ENCODE measurements around the gene TCP11X2.
"Not testable (repeated sequence)": the region's sequence is repeated elsewhere in the genome, so short reads cannot be mapped to it uniquely, and the experiment has no call there.

TCP11X2 gene

DNA sequence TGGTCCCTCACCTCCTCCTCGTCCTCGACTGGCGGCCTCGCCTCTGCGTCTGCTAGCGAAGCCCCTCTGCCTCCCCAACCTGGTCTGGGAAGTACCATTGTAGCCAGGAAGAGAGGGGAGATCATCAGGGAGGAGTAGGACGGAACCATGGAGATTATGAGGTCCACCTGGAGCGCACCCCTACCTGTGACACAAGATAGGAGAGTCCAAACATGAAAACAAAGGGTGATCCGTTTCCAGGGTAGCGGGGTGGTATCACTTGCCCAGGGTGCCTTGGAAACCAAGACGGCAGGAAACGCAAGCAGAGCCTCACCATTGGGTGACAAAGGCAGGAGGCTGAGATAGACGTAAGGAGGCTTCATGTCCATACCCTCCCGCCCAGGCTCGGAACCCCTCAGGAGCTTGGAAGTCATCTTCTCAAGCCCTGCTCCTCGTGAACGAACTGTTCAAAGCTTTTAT lies at the start of gene TCP11X2:
Gene TCP11X2 (minus strand): TSS at position 51 of the 459 bp plus-strand sequence.
- DNase-seq = not testable (repeated sequence)

GRCh38 chrX:102517326-102517725 lies 45.7 kb upstream of the TCP11X2 start:
- DNase-seq = no peak

GRCh38 chrX:102515975-102516941 lies 44.6 kb upstream of the TCP11X2 start, which contains the start of gene TMSB15A:
TSS of gene TMSB15A (minus strand) at chrX:102516739.
- peak; percentile 49 to 54 for DNase-seq

GRCh38 chrX:102514536-102514935 lies 42.9 kb upstream of the TCP11X2 start:
- no peak for DNase-seq

DNA sequence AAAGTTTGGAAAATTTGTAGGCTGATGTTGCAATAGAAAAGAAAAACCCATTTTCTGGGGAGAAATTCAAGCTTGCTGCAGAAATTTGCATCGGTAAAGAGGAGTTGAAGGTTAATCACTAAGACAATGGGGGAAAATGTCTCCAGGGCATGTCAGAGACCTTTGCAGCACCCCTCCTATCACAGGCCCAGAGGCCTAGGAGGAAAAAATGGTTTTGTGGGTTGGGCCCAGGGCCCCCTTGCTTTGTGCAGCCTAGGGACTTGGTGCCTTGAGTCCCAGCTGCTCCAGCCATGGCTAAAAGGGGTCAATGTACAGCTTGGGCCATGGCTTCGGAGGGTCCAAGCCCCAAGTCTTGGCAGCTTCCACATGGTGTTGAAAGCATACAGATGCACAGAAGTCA lies 27.1 kb upstream of the TCP11X2 start:
- no peak for DNase-seq

GRCh38 chrX:102491766-102492165 lies 20.2 kb upstream of the TCP11X2 start:
- no peak for DNase-seq

DNA sequence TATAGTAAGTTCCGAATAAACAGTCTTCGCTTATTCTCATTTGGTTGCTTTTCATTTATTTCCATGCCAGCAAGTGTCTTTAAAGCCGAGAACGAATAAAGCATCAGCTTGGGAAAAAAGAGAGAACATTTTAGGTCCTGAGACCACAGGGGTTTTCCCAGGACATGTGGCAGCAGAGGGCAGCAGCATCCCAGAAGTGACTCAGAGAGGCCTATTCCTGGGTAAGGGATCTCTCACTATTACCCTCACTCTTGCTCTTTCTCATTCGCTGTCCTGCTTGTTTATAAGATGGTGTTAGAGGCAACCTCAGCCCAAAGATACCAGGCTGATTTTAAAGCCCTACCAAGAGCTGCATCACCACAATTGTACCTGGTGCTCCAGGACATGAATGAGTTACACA lies 7.2 kb upstream of the TCP11X2 start:
- DNase-seq = not testable (repeated sequence)

DNA sequence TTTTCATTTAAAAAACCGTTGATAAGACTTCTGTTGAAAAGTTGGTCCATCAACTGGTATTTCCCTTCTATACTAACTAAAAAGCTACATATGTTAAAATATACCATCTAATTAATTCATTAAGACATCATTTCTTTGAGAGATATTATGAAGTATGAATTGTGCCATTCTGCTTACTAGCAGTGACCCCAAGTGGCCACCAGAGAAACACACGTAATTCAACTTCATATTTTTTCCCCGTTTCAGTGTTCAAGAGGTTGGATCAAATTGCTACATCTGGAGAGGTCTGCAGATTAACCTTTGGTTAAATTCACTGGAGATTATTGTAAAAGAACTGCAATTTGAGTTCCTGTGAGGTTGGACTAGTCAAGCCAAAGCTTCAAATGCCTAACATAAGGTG lies 1.4 kb downstream of the TCP11X2 start:
- not testable (repeated sequence) for DNase-seq

DNA sequence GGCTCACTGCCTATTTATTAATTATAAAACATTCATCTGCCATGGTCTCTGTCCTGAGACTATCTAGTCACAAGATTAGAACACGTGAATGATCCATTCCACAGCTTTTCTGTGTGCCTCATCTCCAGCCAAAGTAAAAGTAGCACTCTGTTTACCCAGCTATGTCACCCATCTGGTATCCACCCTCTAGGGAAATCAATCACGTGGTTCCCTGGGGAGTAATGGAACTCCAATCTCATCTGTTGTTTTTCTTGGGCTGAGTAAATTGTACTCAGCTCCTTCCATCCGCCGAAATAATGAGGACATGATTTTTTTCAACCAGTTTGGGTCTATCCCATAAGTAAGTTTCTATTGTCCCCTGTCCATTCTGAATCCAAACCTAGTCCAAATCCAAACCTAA lies 13.0 kb downstream of the TCP11X2 start:
- not testable (repeated sequence) for DNase-seq

DNA sequence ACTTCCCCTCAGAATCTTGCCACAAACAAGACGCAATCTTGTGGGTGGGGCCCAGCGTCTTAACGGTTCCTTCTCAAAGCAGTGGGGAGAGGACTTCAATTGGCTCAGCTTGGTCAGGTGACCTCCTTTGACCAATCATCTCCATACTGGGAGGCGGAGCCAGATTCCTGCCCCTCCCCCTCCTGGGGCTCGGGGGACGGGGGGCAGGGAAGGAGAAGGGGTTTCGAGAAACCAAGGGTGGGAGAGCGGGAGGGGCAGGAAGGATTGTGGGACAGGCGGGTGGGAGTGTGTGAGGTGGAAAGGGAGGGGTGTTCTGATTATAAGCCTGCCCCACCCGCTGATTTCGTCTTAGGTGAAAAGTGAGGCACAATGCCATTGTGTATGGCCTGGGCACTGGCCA lies 31.7 kb downstream of the TCP11X2 start, which contains the start of gene NXF2B:
Gene NXF2B (minus strand): TSS at position 101 of the 400 bp plus-strand sequence. CDS start 59,972 bp downstream, outside the sequence.
- DNase-seq = not testable (repeated sequence)

DNA sequence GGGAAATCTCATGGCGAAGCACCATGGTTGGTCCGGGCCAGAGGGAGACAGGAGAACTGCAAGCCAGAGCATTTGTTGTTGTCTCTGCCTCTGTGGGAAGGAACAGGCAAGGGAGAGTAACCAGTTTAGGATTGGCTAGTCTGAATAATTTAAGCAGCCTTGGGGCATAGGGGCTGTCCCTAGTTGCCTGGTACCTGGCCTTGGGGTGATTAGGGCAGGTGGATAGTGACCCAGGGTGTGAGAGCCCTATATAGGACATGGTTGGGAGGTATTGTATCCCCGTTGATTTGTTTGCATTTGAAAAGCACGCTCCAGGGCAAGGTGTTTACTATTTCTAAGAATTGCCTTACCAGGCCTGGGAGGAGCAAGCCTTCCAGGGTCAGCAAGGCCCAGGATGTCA lies 57.1 kb downstream of the TCP11X2 start:
- DNase-seq = not testable (repeated sequence)
